ENCODE measurements around the gene FAM171A2. TPM values are rescaled to one million over a fixed set of nuclear protein-coding genes. Genes with fewer than 3 reads are reported as not detected.

Gene FAM171A2
- total RNA-seq, 1 experiment from 2014 or later, result 27.5 TPM

- no peak overlapping the region for H4K8ac ChIP-seq (replicated peaks; ENCODE audit: insufficient read length, low read depth, low read length)
- TF ChIP-seq CTCF (conservative IDR thresholded peaks at IDR 0.05), result no peak
- H4K91ac ChIP-seq (ENCODE audit: insufficient read length, low read depth, low read length), result no peak overlapping the region
- no peak overlapping the region for H3K4ac ChIP-seq (ENCODE audit: low read depth, low read length)
- H2AFZ ChIP-seq (ENCODE audit: low read length), result no peak overlapping the region
- H3K36me3 Mint-ChIP-seq (ENCODE audit: insufficient read depth in 1 of 3, low read depth in 3 of 3), result peaks cover 0 to 23% (median 13%) of the 10 kb centered on the region in 3 experiments; a peak in 5 of 7 replicates
- H3K9ac ChIP-seq (ENCODE audit: extremely low read depth, insufficient read length, low read length), result no peak overlapping the region
- no peaks in the 10 kb centered on the region for H3K9me3 Mint-ChIP-seq
- H3K4me1 Mint-ChIP-seq, result no peaks in the 10 kb centered on the region
- no peaks in the 10 kb centered on the region for H3K79me1 ChIP-seq (ENCODE audit: insufficient read depth, low read depth, low read length, poor library complexity, severe bottlenecking)
- H3K27ac ChIP-seq (ENCODE audit: insufficient read length, low read depth, low read length), result no peak overlapping the region
- no peak overlapping the region for H2BK20ac ChIP-seq (ENCODE audit: low read depth, low read length, poor library complexity, severe bottlenecking)
- H2BK15ac ChIP-seq (ENCODE audit: low read depth, low read length), result no peak overlapping the region
- no peak overlapping the region for H3K4me2 ChIP-seq (ENCODE audit: insufficient read depth, insufficient read length, low read length)
- H2BK12ac ChIP-seq (ENCODE audit: insufficient read length, low read depth, low read length), result no peak overlapping the region
- no peaks in the 10 kb centered on the region for H3K23me2 ChIP-seq (ENCODE audit: insufficient read length, low read depth, low read length, poor library complexity, severe bottlenecking)
- H3K14ac ChIP-seq (ENCODE audit: insufficient read depth, low read length), result no peak overlapping the region
- no peak overlapping the region for H2BK120ac ChIP-seq (ENCODE audit: low read depth, low read length, poor library complexity, severe bottlenecking)
- H3K4me1 ChIP-seq (ENCODE audit: insufficient read depth, low read length), result no peaks in the 10 kb centered on the region
- H3K4me3 Mint-ChIP-seq, result no peak overlapping the region
- no peak overlapping the region for H3K27ac Mint-ChIP-seq
- WGBS (ENCODE audit: extremely low coverage, insufficient read length, low lambda C conversion rate), result no CpG with 5 or more reads among the region's 4 CpGs
- no peaks in the 10 kb centered on the region for H3K9me3 ChIP-seq (ENCODE audit: control insufficient read depth, low read depth, low read length)
- H3K23ac ChIP-seq (ENCODE audit: insufficient read length, low read depth, low read length), result no peak overlapping the region
- H3K79me2 ChIP-seq (ENCODE audit: insufficient read depth, low read length), result no peaks in the 10 kb centered on the region
- H3K18ac ChIP-seq (ENCODE audit: insufficient read length, low read depth, low read length), result no peak overlapping the region
- H2BK5ac ChIP-seq (ENCODE audit: insufficient read length, low read length), result no peak overlapping the region
- H2AK5ac ChIP-seq (ENCODE audit: insufficient read length, low read length), result no peak overlapping the region
- H3T11ph ChIP-seq (ENCODE audit: low read length), result no peak overlapping the region
- DNase-seq, result no peak
- no peaks in the 10 kb centered on the region for H4K20me1 ChIP-seq (ENCODE audit: control insufficient read depth, insufficient read depth, insufficient read length)
- no peaks in the 10 kb centered on the region for H3K27me3 Mint-ChIP-seq (ENCODE audit: low read depth)
- H3K56ac ChIP-seq (ENCODE audit: insufficient read length, low read depth, low read length), result no peak overlapping the region
- no peak overlapping the region for H4K5ac ChIP-seq (ENCODE audit: insufficient read length, low read depth, low read length)
- no peaks in the 10 kb centered on the region for H3K27me3 ChIP-seq (ENCODE audit: insufficient read depth, low read length)
Observed at GRCh38 chr17:44408786-44409185, 45.1 kb upstream of the FAM171A2 start.

Data from H9 (cell line).